IMR-90 (cell line): ENCODE data around the gene CCL19. TPM values are rescaled to one million over a fixed set of nuclear protein-coding genes. Genes with fewer than 3 reads are reported as not detected.

ENCODE experiments used
- ATAC-seq: fragments of 200-7000 bp; cut with Tn5 transposase; 2 replicates; pipeline ENCODE4 v1.9.1; 2020; ENCODE audit warnings: low read depth, mild to moderate bottlenecking, moderate library complexity
- BruUV-seq: library from RNA; stranded (reverse); fragments of 400-500 nt; replicated peaks from 2 replicates; lab custom pipeline; 2021; lab: Mats Ljungman, UMichigan
- CTCF ChIA-PET: fragments of 300-600 bp; formaldehyde crosslinking; extraction: SDS; loops from one replicate; lab custom pipeline; 2021; ENCODE audit warnings: antibody characterized with exemption; lab: Yijun Ruan, JAX
- POLR2A ChIA-PET: fragments of 300-600 bp; sonication (Branson Sonifier 250); formaldehyde crosslinking; loops from one replicate; lab custom pipeline; 2022; ENCODE audit warnings: antibody characterized with exemption; ENCODE audit not compliant: unreplicated experiment; lab: Charles Lee
- DNase-seq: peaks from one replicate; pipeline ENCODE4 v3.0.0; 2013
- H2AFZ ChIP-seq: replicated peaks from 2 replicates; pipeline ENCODE3; 2013; ENCODE audit warnings: low read length, mild to moderate bottlenecking; ENCODE audit not compliant: poor library complexity
- H2AK5ac ChIP-seq: 2 replicates; pipeline ENCODE4 v1.6.1; 2013; ENCODE audit warnings: low read depth, low read length, inconsistent platforms
- H2AK9ac ChIP-seq: replicated peaks from 2 replicates; pipeline ENCODE3; 2013; ENCODE audit warnings: mild to moderate bottlenecking, low read depth, low read length, moderate library complexity; ENCODE audit not compliant: poor library complexity
- H2BK120ac ChIP-seq: 2 replicates; pipeline ENCODE4 v1.6.1; 2013; ENCODE audit warnings: low read depth, low read length, inconsistent platforms
- H2BK15ac ChIP-seq: 3 replicates; pipeline ENCODE4 v1.6.1; 2013; ENCODE audit warnings: low read depth, low read length, inconsistent platforms
- H2BK20ac ChIP-seq: 2 replicates; pipeline ENCODE4 v1.6.1; 2013; ENCODE audit warnings: low read depth, mild to moderate bottlenecking, inconsistent platforms, low read length, moderate library complexity
- H2BK5ac ChIP-seq: 2 replicates; pipeline ENCODE4 v1.6.1; 2013; ENCODE audit warnings: mild to moderate bottlenecking, low read depth, low read length, inconsistent platforms; ENCODE audit not compliant: poor library complexity, severe bottlenecking
- H3K14ac ChIP-seq: replicated peaks from 2 replicates; pipeline ENCODE4 v1.6.1; 2013; ENCODE audit warnings: low read depth, low read length, inconsistent platforms
- H3K18ac ChIP-seq: 2 replicates; pipeline ENCODE4 v1.6.1; 2013; ENCODE audit warnings: low read depth, low read length, control low read depth
- H3K23ac ChIP-seq: 2 replicates; pipeline ENCODE4 v1.6.1; 2013; ENCODE audit warnings: low read depth, low read length, inconsistent platforms
- H3K27ac ChIP-seq: 2 replicates; pipeline ENCODE4 v1.5.1; 2013; ENCODE audit warnings: mild to moderate bottlenecking, control low read depth, low read length; ENCODE audit not compliant: insufficient read depth
- H3K27me3 ChIP-seq: 2 replicates; pipeline ENCODE4 v1.6.1; 2013; ENCODE audit warnings: low read length; ENCODE audit not compliant: control insufficient read depth, insufficient read depth
- H3K36me3 ChIP-seq: 2 replicates; pipeline ENCODE4 v1.6.1; 2013; ENCODE audit warnings: low read length, mixed read lengths; ENCODE audit not compliant: control insufficient read depth, insufficient read depth
- H3K4ac ChIP-seq: 2 replicates; pipeline ENCODE4 v1.6.1; 2013; ENCODE audit warnings: low read depth, low read length, inconsistent platforms
- H3K4me1 ChIP-seq: 2 replicates; pipeline ENCODE4 v1.6.1; 2013; ENCODE audit warnings: low read length, mixed read lengths; ENCODE audit not compliant: control insufficient read depth, insufficient read depth
- H3K4me2 ChIP-seq: 2 replicates; pipeline ENCODE4 v1.6.1; 2013; ENCODE audit warnings: low read depth, mild to moderate bottlenecking, control low read depth, low read length, moderate library complexity
- H3K4me3 ChIP-seq: 2 replicates; pipeline ENCODE4 v1.5.1; 2013; ENCODE audit warnings: low read depth, mild to moderate bottlenecking, control low read depth, low read length, moderate library complexity; ENCODE audit not compliant: insufficient read depth
- H3K56ac ChIP-seq: 2 replicates; pipeline ENCODE4 v1.6.1; 2013; ENCODE audit warnings: low read length, inconsistent platforms; ENCODE audit not compliant: insufficient read depth; ENCODE audit errors: extremely low read depth
- H3K79me1 ChIP-seq, 2 experiments: 2 replicates each; pipeline ENCODE4 v1.6.1; 2013; ENCODE audit warnings: low read length in 2 of 2, inconsistent platforms in 1 of 2, low read depth in 1 of 2
- H3K9ac ChIP-seq: 2 replicates; pipeline ENCODE4 v1.6.1; 2013; ENCODE audit warnings: low read depth, low read length, control low read depth
- H3K9me1 ChIP-seq: 2 replicates; pipeline ENCODE4 v1.6.1; 2013; ENCODE audit warnings: low read length, inconsistent platforms; ENCODE audit not compliant: insufficient read depth
- H3K9me3 ChIP-seq: 2 replicates; pipeline ENCODE4 v1.6.1; 2013; ENCODE audit warnings: low read length; ENCODE audit not compliant: control insufficient read depth, insufficient read depth
- H4K20me1 ChIP-seq: 2 replicates; pipeline ENCODE4 v1.6.1; 2013; ENCODE audit warnings: low read length, inconsistent platforms; ENCODE audit not compliant: insufficient read depth
- H4K5ac ChIP-seq: 2 replicates; pipeline ENCODE4 v1.6.1; 2013; ENCODE audit warnings: mild to moderate bottlenecking, low read depth, low read length, control low read depth
- H4K8ac ChIP-seq, 2 experiments: 2 replicates each; pipeline ENCODE4 v1.6.1; 2013; ENCODE audit warnings: low read depth in 2 of 2, low read length in 2 of 2, control low read depth in 1 of 2, inconsistent platforms in 1 of 2
- H4K91ac ChIP-seq: 2 replicates; pipeline ENCODE4 v1.6.1; 2013; ENCODE audit warnings: low read depth, low read length, inconsistent platforms; ENCODE audit not compliant: insufficient read depth
- BHLHE40 ChIP-seq: fragments of 150-350 bp; IDR thresholded peaks from 2 replicates; pipeline ENCODE4 v1.6.1; 2016; ENCODE audit warnings: mild to moderate bottlenecking, low read depth, low read length
- CTCF ChIP-seq: conservative IDR thresholded peaks from 2 replicates; pipeline ENCODE4 v1.5.1; 2012; ENCODE audit warnings: mild to moderate bottlenecking, low read depth, low read length, improper control_type of control experiment
- ELK1 ChIP-seq: fragments of 150-350 bp; IDR thresholded peaks from 2 replicates; pipeline ENCODE4 v1.6.1; 2016; ENCODE audit warnings: low read depth, mild to moderate bottlenecking, low read length, moderate library complexity, borderline replicate concordance
- FOS ChIP-seq: fragments of 150-350 bp; IDR thresholded peaks from 2 replicates; pipeline ENCODE4 v1.6.1; 2016; ENCODE audit warnings: low read depth, low read length
- MAFK ChIP-seq: IDR thresholded peaks from 2 replicates; pipeline ENCODE4 v1.6.1; 2012; ENCODE audit warnings: low read depth, low read length, improper control_type of control experiment
- MAZ ChIP-seq: IDR thresholded peaks from 2 replicates; pipeline ENCODE4 v1.6.1; 2012; ENCODE audit warnings: low read depth, mild to moderate bottlenecking, low read length, improper control_type of control experiment, moderate library complexity, borderline replicate concordance
- RAD21 ChIP-seq: IDR thresholded peaks from 2 replicates; pipeline ENCODE4 v1.6.1; 2012; ENCODE audit warnings: low read length, improper control_type of control experiment
- SMC3 ChIP-seq: fragments of 150-350 bp; IDR thresholded peaks from 2 replicates; pipeline ENCODE4 v1.6.1; 2016; ENCODE audit warnings: low read depth, mild to moderate bottlenecking, antibody characterized with exemption, low read length, moderate library complexity
- USF2 ChIP-seq: fragments of 150-350 bp; IDR thresholded peaks from 2 replicates; pipeline ENCODE4 v1.6.1; 2017; ENCODE audit warnings: mild to moderate bottlenecking, antibody characterized with exemption, low read length, low read depth
- WGBS, 2 experiments: methylation state at CpG; one replicate each; pipeline versions ENCODE4 v1.1.5 to v1.1.7; 2013; ENCODE audit warnings: missing lambda C conversion rate in 2 of 2; ENCODE audit not compliant: insufficient read length in 1 of 2; ENCODE audit errors: extremely low coverage in 2 of 2; 5-methylcytosine and 5-hydroxymethylcytosine counted together
- dilution Hi-C: fragments of 300-500 bp; cut with HindIII; formaldehyde crosslinking; loops from one replicate; pipeline ENCODE4 v1.14.3; 2018; ENCODE audit warnings: low sequenced_read_pairs; ENCODE audit not compliant: unreplicated experiment
- in situ Hi-C: fragments of 300-500 bp; cut with MboI; formaldehyde crosslinking; loops from 3 replicates; pipeline ENCODE4 v1.14.3; 2019; ENCODE audit warnings: low sequenced_read_pairs, inconsistent platforms, mixed read lengths
- intact Hi-C: fragments of 100-400 bp; cut with micrococcal nuclease; formaldehyde crosslinking; loops from 2 replicates; pipeline ENCODE4 v1.10.0; 2022
- polyA plus RNA-seq, 3 experiments: library from polyadenylated mRNA; depleted of rRNA; stranded (reverse); fragments of >200 nt; gene quantifications; 2 replicates each; pipeline ENCODE4 v1.2.3, GENCODE V29; 2012; ENCODE audit warnings: low replicate concordance in 1 of 3
- total RNA-seq: library from RNA; depleted of rRNA; stranded (reverse); fragments of >200 nt; gene quantifications from 2 replicates; pipeline ENCODE4 v1.2.3, GENCODE V29; 2012

Gene CCL19
- total and polyA plus RNA-seq, 2 of the 4 experiments (the other 2 are of a cell fraction), result not detected

- Histone ChIP-seq H2BK5ac (no peak overlapping the region), H4K5ac (no peak overlapping the region), H3K23ac (no peak overlapping the region), H3K4me1 (peaks cover 13% of the 10 kb centered on the region), H3K27me3 (no peaks in the 10 kb centered on the region), H2AK9ac (peak overlapping the region; percentile 44), H4K91ac (no peak overlapping the region), H2AK5ac (no peak overlapping the region), H2BK15ac (no peak overlapping the region), H3K18ac (no peak overlapping the region), H2BK20ac (no peak overlapping the region), H2BK120ac (no peak overlapping the region), H3K9ac (no peak overlapping the region), H3K4ac (no peak overlapping the region), H4K8ac (no peak overlapping the region), H3K9me3 (no peaks in the 10 kb centered on the region), H3K4me2 (no peak overlapping the region), H3K14ac (no peak overlapping the region), H3K36me3 (peaks cover 4% of the 10 kb centered on the region; the same call in 1 of the 2 replicates), H4K20me1 (no peaks in the 10 kb centered on the region), H3K56ac (no peak overlapping the region), H3K79me1 (peaks cover 0 to 7% of the 10 kb centered on the region in 2 experiments; a peak in 2 of 4 replicates), H3K27ac (no peak overlapping the region), H3K4me3 (no peak overlapping the region), H2AFZ (no peak overlapping the region), H3K9me1 (peaks cover 13% of the 10 kb centered on the region; the same call in 1 of the 2 replicates)
- BruUV-seq, result no TSS peak
- intact Hi-C loops, result no loop called here
- no peak for ATAC-seq
- no peak for DNase-seq
- dilution Hi-C loops, result no loop called here
- POLR2A ChIA-PET, result no interaction called here
- 96% methylated on average over 5 of the region's 14 CpGs; no CpG with 5 or more reads in 1 of the 2 experiments for WGBS, 2 experiments
- in situ Hi-C loops, result no loop called here
- CTCF ChIA-PET, result no interaction called here
- TF ChIP-seq CTCF, result no peak
- TF ChIP-seq ELK1, result no peak
- no peak for TF ChIP-seq BHLHE40
- no peak for TF ChIP-seq MAZ
- no peak for TF ChIP-seq FOS
- no peak for TF ChIP-seq MAFK
- TF ChIP-seq SMC3, result no peak
- TF ChIP-seq USF2, result no peak
- no peak for TF ChIP-seq RAD21
Measured at GRCh38 chr9:34658461-34658860, 32.6 kb downstream of the CCL19 start.
